ENCODE measurements around the gene AKT3.

AKT3 gene

DNA sequence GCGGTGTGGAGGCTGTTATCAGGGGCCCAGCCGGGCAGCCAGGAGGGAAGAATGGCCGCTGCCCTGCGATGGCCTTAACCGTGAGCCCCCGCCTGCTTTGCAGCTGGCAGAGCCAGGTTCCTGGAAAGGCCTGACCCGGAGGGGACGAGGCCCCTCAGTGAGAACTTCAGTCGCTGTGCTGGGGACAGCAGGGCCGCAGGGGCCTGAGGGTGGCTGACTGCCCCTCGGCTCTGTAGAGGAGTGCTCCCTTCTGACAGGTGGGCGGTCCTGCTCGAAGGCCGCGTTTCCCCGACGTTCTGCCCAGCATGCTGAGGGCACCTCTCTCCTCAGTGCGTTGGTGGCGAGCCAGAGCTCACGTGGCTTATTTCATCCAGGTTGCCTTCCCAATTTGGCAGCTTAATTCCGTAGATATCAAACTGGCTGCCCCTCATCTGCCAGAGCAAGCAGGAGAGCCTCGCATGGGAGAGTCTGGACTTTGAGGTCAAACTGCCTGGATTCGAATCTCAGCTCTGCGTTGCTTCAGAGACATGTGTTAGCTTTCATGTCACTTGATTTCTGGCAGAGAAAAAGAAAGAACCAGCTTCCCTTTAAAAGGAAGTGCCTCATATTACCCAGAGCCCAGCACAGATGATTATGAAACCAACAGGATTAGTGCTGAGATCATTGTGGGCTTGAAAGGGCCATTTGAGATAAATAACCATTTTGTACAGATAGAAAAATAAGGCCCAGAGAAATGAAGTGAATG is 354.4 kb downstream of the AKT3 start:
- Histone ChIP-seq H3K9ac (ENCODE audit: low read depth, low read length, poor library complexity, severe bottlenecking) (no peak overlapping the region), H2AFZ (ENCODE audit: low read length) (no peak overlapping the region)

DNA sequence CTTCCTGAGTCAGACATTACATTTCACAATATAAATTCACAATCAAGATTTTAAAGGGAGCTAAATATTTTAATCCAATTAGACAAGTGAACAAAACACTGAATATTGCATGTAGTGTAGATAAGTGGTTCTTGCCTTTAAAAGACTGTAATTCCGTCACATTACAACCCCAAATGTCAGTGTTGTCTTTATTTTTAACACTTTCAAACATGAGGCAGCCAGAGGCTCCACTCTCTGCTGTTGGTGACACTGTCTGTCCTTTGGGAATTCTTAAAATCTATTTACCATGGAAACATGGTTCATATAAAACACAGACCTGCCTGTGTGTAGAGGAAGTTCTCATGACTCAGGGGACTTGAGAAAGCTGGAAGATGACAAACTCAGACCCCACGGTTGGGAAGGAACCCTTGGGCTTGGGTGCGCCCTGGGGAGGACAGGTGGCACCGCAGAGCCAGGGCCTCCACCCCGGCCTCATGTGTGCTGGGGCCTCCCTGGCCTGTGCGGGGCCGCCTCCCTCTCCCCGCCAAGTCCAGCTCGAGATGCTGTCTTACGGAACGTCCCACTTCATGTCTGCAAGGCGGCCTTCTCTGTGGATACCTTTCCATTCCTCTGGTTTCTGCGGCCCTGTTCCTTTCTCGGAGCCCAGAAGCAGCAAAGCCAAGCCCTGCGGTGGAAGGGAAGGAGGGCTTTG is 355.2 kb downstream of the AKT3 start:
- H3K4me3 ChIP-seq (ENCODE audit: low read length, poor library complexity, severe bottlenecking) = no peak overlapping the region
- no peaks in the 10 kb centered on the region for H3K9me2 ChIP-seq (replicated peaks; ENCODE audit: low read depth, low read length)
- no peaks in the 10 kb centered on the region for H3K36me3 ChIP-seq (ENCODE audit: insufficient read depth, low read length)
- no peaks in the 10 kb centered on the region for H3K27me3 ChIP-seq (ENCODE audit: insufficient read depth, low read length, poor library complexity, severe bottlenecking)
- no peaks in the 10 kb centered on the region for H3F3A ChIP-seq (ENCODE audit: low read depth)
- no peak overlapping the region for H3K9ac ChIP-seq (ENCODE audit: low read depth, low read length, poor library complexity, severe bottlenecking)
- H3K79me2 ChIP-seq (ENCODE audit: insufficient read depth, low read length) = no peaks in the 10 kb centered on the region
- no peaks in the 10 kb centered on the region for H3K4me1 ChIP-seq (ENCODE audit: insufficient read depth, low read length, poor library complexity, severe bottlenecking)
- no peaks in the 10 kb centered on the region for H4K20me1 ChIP-seq (ENCODE audit: insufficient read depth, low read length, poor library complexity, severe bottlenecking)
- no peak for TF ChIP-seq EZH2phosphoT487 (IDR thresholded peaks at IDR 0.05; ENCODE audit: borderline replicate concordance)
- TF ChIP-seq, protein P1, sequence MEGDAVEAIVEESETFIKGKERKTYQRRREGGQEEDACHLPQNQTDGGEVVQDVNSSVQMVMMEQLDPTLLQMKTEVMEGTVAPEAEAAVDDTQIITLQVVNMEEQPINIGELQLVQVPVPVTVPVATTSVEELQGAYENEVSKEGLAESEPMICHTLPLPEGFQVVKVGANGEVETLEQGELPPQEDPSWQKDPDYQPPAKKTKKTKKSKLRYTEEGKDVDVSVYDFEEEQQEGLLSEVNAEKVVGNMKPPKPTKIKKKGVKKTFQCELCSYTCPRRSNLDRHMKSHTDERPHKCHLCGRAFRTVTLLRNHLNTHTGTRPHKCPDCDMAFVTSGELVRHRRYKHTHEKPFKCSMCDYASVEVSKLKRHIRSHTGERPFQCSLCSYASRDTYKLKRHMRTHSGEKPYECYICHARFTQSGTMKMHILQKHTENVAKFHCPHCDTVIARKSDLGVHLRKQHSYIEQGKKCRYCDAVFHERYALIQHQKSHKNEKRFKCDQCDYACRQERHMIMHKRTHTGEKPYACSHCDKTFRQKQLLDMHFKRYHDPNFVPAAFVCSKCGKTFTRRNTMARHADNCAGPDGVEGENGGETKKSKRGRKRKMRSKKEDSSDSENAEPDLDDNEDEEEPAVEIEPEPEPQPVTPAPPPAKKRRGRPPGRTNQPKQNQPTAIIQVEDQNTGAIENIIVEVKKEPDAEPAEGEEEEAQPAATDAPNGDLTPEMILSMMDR (conservative IDR thresholded peaks at IDR 0.05; ENCODE audit: low read length) = no peak
- no peak overlapping the region for H2AFZ ChIP-seq (ENCODE audit: low read length)
- H3K4me2 ChIP-seq (ENCODE audit: low read depth, low read length, poor library complexity, severe bottlenecking) = no peak overlapping the region
- H3K9me3 ChIP-seq (ENCODE audit: insufficient read depth, low read depth, low read length) = no peaks in the 10 kb centered on the region

More for the DNA sequence above, 354.4 kb downstream of the AKT3 start:
- Histone ChIP-seq H3K4me3 (ENCODE audit: low read length, poor library complexity, severe bottlenecking) (no peak overlapping the region), H3K79me2 (ENCODE audit: insufficient read depth, low read length) (no peaks in the 10 kb centered on the region), H4K20me1 (ENCODE audit: insufficient read depth, low read length, poor library complexity, severe bottlenecking) (no peaks in the 10 kb centered on the region), H3K4me1 (ENCODE audit: insufficient read depth, low read length, poor library complexity, severe bottlenecking) (no peaks in the 10 kb centered on the region), H3K36me3 (ENCODE audit: insufficient read depth, low read length) (no peaks in the 10 kb centered on the region), H3K27me3 (ENCODE audit: insufficient read depth, low read length, poor library complexity, severe bottlenecking) (no peaks in the 10 kb centered on the region), H3F3A (ENCODE audit: low read depth) (no peaks in the 10 kb centered on the region), H3K9me2 (replicated peaks; ENCODE audit: low read depth, low read length) (no peaks in the 10 kb centered on the region), H3K4me2 (ENCODE audit: low read depth, low read length, poor library complexity, severe bottlenecking) (no peak overlapping the region), H3K9me3 (ENCODE audit: insufficient read depth, low read depth, low read length) (no peaks in the 10 kb centered on the region)
- TF ChIP-seq, protein P1 (conservative IDR thresholded peaks at IDR 0.05; ENCODE audit: low read length) = no peak
- TF ChIP-seq EZH2phosphoT487 (IDR thresholded peaks at IDR 0.05; ENCODE audit: borderline replicate concordance) = no peak

DNA sequence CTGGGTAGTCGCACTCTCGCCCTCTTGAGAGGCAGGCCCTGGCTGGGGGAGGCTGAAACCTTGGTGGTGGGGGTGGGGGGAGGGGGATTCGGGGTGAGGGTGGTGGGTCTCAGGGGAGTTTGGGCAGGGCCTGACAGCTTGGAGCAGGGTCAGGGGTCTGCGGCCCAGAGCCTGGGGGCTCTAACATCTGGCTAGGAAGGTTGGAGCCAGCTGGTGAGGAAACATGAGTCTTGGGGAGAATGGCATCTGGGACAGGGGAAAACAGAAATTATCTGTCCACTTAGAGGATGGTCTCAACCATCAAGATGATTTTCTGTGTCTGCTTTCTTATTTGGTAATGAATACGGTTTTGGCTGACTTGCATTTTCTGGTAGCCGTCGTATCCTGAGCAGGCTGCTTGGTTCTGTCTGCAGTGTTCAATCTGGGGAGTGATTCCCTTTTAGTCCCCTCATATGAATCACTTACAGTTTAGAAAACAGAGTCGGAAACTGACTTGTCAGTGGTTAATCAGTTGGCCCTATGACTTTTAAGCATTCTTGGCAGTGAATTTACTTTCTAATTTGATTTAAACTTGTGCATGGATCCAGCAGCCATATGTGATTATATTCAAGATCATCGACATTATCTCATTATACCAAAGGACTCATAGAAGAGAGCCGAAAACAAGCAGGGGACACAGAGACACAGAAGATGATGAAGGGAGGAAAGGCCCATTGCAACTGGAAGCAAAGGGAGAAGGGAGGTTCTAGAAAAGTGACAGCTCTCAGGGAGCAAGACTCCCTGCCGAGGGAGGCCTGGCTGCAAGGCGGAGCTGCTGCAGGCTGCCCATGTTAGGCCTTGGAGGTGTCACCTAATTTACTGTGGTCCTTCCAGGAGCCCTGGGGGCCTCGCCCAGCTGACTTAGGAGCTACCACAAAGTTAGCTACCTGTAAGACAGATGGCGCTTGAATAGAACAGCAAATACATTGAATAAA is 356.6 kb downstream of the AKT3 start:
- no peaks in the 10 kb centered on the region for H3K4me1 ChIP-seq (ENCODE audit: insufficient read depth, low read length, poor library complexity, severe bottlenecking)
- no peaks in the 10 kb centered on the region for H3K9me3 ChIP-seq (ENCODE audit: insufficient read depth, low read depth, low read length)
- no peaks in the 10 kb centered on the region for H3K79me2 ChIP-seq (ENCODE audit: insufficient read depth, low read length)
- no peaks in the 10 kb centered on the region for H3K36me3 ChIP-seq (ENCODE audit: insufficient read depth, low read length)
- no peak overlapping the region for H3K4me2 ChIP-seq (ENCODE audit: low read depth, low read length, poor library complexity, severe bottlenecking)
- TF ChIP-seq, protein P1 (conservative IDR thresholded peaks at IDR 0.05; ENCODE audit: low read length) = no peak
- TF ChIP-seq EZH2phosphoT487 (IDR thresholded peaks at IDR 0.05; ENCODE audit: borderline replicate concordance) = no peak
- H3K4me3 ChIP-seq (ENCODE audit: low read length, poor library complexity, severe bottlenecking) = no peak overlapping the region
- no peak overlapping the region for H3K9ac ChIP-seq (ENCODE audit: low read depth, low read length, poor library complexity, severe bottlenecking)
- no peaks in the 10 kb centered on the region for H4K20me1 ChIP-seq (ENCODE audit: insufficient read depth, low read length, poor library complexity, severe bottlenecking)
- H2AFZ ChIP-seq (ENCODE audit: low read length) = no peak overlapping the region
- no peaks in the 10 kb centered on the region for H3K9me2 ChIP-seq (replicated peaks; ENCODE audit: low read depth, low read length)
- no peaks in the 10 kb centered on the region for H3F3A ChIP-seq (ENCODE audit: low read depth)
- H3K27me3 ChIP-seq (ENCODE audit: insufficient read depth, low read length, poor library complexity, severe bottlenecking) = no peaks in the 10 kb centered on the region
